Measurements from ENCODE around the gene GEMIN2.
"Not testable (repeated sequence)": the region's sequence is repeated elsewhere in the genome, so short reads cannot be mapped to it uniquely, and the experiment has no call there.

The GEMIN2 gene

GRCh38 chr14:39179042-39179441 lies 64.9 kb downstream of the GEMIN2 start:
- DNase-seq: no peak

GRCh38 chr14:39180553-39180952 lies 66.4 kb downstream of the GEMIN2 start:
- no peak for DNase-seq

- DNase-seq: no peak
Observed at GRCh38 chr14:39181026-39181692, 67.0 kb downstream of the GEMIN2 start.

DNA sequence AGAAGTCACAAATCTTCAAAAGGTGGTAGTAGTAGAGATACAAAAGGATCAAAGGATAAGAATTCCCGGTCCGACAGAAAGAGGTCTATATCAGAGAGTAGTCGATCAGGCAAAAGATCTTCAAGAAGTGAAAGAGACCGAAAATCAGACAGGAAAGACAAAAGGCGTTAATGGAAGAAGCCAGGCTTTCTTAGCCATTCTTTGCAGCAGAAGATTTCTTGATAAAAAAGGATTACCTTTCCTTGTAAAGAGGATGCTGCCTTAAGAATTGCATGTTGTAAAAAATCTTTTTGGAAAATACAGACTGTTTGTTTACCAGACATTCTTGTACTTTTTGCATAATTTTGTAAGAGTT lies 67.5 kb downstream of the GEMIN2 start:
- no peak for DNase-seq

DNA sequence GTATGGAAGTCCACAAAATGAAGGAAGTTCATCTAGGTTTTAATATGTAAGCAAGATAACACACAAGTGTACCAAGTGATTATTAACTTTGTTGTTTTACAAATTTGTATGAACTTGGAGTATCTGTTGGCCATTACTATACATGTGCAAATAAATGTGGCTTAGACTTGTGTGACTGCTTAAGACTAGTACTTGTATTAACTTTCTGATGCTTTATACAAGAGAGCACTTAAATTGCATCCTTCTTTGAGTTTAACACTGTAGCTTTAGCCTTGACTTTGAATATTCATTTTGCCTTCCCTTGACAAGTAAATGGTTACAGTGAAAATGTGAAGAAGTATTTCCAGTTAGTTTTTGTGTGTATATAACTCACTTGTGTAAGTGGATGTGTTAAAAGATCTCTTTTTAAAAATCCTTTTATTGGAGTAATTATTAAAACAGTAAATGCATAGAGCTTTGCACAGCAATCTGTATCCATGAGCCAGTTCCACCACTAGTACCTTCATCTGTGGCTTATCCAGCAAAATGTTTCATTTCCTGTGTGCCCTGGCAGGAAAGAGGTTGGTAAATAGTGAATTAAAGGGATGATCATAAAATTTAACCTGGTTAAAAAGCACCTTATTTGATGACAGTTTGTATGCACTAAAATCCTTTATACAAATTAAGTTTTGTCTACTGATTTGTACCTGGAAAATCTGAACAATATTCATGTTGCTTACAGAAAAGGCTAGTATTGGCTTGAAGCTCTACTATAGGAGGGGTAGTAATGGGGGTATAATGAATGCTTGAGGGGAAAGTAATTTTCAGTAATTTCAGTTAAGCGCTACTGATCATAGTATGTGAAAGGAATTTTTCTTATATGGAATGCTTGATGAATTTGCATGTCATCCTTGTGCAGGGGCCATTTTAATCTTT lies 68.9 kb downstream of the GEMIN2 start:
- DNase-seq: no peak

DNA sequence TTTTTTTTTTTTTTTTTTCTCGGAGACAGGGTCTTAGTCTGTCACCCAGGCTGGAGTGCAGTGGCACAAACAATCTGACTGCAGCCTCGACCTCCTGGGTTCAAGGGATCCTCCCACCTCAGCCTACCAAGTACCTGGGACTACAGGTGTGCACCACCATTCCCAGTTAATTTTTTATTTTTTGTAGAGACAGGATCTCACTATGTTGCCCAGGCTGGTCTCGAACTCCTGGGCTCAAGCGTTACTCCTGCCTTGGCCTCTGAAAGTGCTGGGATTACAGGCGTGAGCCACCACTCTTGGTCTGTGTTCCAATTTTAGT lies 69.5 kb downstream of the GEMIN2 start:
- DNase-seq: not testable (repeated sequence)

- DNase-seq: no peak
Observed at GRCh38 chr14:39184628-39185255, 70.6 kb downstream of the GEMIN2 start.

DNA sequence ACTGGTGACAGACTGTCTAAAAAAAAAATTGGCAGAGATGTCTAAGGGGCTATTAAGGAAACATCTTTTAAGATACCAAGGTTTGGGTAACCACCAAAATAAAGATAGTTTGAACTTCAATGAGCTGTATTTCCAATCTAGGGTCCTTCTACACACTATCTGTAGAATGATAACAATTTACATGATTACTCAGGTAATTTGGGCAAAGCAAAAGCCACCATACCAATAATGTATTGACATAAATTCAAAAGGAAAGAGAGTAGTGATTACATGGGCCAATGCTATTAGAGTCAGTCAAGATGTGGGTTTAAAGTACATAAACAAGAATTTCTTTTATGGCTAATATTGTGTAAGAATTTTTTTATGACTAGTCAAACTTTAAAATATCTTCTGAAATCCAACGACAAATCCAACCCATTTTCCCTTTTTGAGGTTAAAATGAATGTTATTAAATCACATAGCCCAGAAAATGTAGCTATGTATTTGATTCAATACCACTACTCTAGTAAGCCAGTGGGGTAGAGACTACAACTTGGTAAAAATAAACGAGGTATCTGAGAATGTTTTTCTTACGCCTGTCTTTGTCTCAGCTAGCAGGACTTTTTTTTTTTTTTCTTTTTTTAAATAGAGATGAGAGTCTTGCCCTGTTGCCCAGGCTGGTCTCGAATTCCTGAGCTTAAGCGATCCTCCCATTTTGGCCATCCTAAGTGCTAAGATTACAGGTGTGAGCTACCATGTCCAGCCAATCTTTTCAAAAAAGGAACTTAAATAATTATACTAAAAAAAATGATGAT lies 71.3 kb downstream of the GEMIN2 start:
- DNase-seq: no peak

All from activated T-cell treated with anti-CD3 and anti-CD28 coated beads, Interleukin-2, amount 50 U/mL, for 48 hours (primary cell).